Measurements from ENCODE around the gene TGFA. TPM values are rescaled to one million over a fixed set of nuclear protein-coding genes. Genes with fewer than 3 reads are reported as not detected.

TGFA gene
- total RNA-seq, 1 donor from 2014 or later: 17.8 TPM

DNA sequence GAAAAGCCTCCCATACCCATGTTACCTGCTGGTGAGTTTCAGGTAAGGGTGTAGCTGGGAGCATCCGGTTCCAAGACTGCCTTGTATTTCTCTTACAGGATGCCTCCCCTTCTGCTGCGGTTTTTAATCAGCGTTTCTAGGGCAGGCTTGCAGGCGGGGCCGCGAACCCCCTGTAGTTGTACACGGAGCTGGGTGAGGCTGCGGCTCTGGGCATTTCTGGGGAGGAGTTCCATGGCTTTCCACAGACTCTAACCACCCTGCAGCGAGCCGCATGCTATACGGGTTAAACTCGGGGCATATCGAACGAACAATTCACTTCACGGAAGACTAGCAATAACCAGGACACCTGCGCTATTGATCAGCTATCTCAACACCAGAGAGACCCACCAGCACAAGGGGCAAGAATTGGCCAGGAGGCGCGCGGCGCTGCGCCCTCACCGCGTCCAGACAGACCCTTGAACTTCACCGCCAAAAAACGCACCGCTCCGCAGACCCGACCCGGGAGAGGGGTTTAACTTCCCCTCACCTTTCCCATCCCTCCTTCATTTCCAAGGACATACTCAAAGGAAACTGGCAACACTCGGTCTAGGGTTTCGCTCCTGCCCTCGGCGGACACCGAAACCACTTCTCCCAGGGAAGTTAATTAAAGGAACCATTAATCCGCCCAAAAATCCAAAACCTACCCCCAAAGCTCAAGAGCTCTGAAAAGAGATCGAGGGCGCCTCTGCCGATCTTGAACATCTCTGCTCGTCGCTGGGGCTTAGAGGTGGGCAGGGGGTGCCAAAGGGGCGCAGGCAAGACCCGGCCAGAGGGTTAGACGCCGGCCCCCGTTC is 909 bp downstream of the TGFA start:
- peak; percentile 47 for DNase-seq (ENCODE audit: low spot score)

DNA sequence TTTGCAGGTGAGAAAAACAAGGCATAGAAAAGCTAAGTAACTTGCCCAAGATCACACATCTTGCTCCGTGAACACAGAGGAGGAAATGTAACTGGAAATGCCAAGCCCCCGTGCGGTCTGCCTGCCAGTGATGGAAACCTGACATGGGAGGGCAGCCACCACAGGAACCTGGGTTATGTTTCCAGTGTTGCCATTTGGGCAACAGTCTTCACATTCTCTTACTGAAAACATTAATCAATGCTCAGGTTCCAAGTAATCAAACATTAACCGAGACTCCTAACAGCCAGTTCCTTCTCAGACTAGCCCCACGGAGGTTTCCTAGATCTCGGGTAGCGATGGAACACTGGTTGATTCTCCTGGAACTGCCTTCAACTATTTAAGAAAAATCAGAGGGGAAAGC is 2.5 kb downstream of the TGFA start:
- no peak for DNase-seq (ENCODE audit: low spot score)

DNA sequence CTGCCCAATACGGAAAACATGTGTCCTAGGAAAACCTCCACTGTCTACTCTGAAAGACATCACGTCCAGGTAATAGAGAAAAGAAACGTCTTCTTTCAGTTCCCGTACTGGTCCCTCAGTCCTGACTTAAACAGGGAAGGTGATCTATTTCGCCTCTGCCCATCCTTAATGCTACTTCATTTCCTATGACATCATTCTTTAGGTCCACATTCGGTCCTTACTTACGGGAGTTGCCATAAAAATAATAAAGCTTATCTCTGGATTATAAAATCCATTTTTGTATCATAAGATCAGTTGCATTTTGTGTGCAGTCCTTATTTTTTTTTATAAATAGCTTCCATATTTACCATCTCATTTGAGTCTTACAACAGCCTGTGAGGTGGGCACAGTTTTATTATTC is 3.7 kb downstream of the TGFA start:
- DNase-seq (ENCODE audit: low spot score): no peak

DNA sequence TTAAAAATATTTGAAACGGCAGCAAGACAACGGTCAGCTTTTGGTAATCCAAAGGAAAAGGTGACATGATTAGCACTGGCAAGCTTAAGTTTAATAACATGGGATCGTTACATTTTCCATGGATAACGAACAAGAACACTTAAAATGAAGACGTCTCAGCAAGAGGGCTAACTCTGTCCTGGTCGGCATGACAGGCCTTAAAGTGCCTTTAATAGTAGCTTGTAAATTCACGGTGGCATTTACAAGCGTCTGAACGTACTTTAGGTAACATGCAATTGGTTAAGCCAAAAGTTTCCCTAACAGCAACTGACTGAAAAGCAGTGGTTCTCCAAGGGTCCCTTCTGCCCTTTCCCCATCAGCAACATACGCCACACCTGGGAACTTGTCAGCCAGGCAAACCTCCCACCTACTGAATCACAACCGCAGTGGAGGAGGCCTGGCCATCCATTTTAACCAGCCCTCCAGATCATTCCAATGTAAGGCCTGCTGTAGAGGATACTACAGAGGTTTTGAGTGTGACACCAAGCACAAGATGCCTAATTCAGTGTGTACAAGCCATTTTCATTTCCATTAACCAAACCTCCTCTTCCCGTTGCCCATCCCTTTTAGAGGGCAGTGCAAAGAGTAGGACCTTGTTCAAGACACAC is 4.4 kb downstream of the TGFA start:
- no peak for DNase-seq (ENCODE audit: low spot score)

DNA sequence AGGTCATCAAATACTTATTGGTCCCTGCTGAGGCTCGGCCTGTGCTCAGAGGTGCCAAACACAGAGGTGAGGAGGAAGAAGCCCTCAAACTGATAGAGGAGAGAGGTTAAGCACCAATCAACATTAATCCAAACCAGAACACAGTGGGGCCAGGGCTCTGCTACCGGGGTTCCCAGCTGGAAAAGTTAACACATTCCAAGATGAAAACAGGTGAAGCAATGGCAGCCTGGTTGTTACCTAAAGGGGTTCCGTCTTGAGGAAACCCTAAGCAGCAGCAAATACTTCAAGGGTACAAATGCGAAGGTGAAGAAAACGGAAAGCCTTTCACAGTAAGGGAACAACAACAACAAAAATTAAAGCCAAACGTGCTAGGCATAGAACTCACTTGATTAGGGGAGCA is 5.4 kb downstream of the TGFA start:
- no peak for DNase-seq (ENCODE audit: low spot score)

DNA sequence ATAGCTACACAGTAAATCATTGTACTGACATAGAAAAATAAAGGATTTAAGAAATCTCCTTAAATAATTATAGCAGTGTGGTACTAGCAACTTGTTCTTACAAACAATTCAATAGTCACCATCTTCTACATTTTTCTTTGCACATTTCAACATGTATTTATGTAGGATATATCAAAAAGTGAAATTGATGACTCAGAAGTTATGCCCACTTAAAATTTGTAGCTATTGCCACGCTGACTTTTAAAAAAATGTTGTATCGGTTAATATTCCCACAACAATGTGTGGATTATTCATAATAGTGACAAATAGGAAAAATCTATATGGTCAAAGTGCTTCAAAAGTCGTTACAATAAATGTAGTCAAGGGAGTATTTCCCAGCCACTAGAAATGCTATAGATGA is 6.7 kb downstream of the TGFA start:
- no peak for DNase-seq (ENCODE audit: low spot score)

DNA sequence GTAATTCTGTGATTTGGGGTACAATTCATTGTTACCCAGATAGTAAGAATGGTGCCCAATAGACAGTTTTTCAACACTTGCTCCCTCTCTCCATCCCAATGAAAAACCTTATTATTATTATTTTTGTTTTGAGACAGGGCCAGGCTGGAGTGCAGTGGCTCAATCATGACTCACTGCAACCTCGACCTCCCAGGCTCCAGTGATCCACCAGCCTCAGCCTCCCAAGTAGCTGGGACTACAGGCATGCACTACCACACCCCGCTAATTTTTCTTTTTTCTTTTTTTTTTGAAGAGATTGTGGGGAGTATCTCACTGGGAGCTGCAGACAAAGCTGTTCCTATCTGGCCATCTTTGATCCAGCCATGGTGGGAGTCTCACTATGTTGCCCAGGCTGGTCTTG is 7.2 kb downstream of the TGFA start:
- no peak for DNase-seq (ENCODE audit: low spot score)

DNA sequence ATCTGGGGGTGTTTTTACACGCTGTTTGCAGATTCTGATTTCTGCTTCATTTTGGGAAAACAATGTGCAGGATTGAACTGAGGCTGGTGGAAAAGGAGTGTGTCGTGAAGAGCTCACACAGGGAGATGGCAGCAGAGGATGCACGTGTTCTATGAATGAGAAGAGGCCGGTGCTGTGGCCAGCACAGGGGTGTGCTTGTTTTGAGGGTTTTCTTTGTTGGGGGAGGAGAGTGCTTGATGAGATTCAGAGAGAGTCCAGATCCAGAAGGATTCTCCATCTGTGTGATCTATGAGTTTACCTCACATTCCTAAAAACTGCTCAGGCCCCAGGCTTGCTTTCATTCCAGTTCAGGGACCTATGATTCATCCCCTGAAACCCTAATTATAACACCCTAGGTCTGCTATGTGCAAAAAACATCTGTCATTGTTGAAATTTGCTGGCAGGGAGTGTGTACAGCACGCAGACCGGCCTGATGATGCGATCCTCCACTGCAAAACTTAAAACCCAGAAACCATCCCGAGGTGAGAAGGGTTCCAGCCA is 12.1 kb downstream of the TGFA start:
- no peak for DNase-seq (ENCODE audit: low spot score)

DNA sequence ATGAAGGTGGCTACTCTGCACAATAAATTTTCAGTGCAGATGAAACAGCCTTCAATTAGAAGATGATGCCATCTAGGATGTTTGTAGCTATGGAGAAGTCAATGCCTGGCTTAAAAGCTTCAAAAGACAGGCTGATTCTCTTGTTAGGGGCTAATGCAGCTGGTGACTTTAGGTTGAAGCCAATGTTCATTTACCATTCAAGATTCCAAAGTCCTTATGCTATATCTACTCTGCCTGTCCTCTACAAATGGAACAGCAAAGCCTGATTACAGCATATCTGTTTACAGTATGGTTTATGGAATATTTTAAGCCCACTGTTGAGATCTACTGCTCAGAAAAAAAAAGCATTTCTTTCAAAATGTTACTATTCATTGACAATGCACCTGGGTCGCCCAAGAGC is 15.8 kb downstream of the TGFA start:
- DNase-seq (ENCODE audit: low spot score): no peak

DNA sequence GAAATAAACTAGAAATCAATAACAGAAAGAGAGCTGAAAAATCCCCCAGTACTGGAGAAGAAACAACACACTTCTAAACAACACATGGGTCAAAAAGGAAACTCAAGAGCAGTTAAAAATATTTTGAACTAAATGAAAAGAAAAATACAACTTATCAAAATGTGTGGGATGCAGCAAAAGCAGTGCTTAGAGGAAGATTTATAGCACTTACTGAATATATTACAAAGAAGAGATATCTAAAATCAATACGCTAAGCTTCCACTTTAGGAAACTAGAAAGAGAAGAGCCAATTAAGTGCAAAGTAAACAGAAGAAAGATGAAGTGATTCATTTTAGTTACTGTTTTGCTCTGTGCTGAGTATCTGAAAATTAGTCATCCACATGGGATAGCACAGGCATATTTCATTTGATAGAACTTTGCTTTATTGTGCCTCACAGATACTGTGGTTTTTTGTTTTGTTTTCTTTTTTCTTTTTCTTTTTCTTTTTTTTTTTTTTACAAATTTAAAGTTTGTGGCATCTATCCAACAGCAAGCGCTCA is 17.0 kb downstream of the TGFA start:
- no peak for DNase-seq (ENCODE audit: low spot score)

DNA sequence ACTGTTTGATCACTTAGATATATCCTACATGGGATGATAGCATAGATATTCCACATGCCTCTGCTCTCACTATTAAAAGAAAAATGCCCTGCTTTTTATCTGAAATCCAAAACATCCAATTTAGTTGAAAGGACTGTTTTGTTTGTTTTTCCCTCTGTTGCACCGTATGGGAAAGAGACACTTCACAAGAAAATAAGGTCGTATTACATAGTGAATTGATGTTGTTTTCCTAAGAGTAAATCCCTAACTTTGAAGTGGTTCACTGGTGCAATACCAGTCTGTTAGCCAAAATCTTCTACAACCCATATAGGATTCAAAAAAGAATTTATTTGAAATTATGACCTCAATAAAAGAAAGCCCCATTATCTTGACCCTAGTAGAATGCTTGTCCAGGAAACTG is 18.1 kb downstream of the TGFA start:
- no peak for DNase-seq (ENCODE audit: low spot score)

DNA sequence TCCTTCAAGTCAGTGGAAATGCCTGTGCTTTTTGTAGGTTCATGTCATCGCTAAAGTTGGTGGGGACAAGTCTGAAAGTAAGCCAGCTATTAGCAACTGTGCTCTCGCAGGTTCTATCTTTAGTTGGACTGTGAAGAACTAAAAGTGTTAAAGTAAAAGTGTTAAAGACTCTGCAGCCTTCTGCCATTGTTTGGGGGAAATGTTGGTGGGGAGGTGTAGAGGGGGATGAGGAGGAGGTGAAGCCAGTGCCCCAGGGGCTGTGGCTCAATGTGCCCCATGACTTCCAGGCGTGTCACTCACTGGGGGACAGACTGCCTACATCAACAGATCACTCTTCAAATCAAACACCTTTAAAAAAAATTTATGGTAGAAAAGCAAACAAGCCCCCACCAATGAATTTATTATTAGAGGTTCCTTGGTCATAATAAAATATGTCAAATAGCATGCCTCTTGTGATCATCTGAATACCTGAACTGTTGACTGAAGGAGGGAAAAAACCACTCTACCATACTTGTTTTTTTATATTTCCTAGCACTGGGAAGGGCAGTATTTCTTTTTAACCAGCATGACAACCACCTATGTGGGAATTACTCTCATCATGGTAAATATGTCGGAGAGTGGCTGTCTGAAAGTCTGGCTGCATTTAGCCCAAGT is 19.3 kb downstream of the TGFA start:
- no peak for DNase-seq (ENCODE audit: low spot score)

DNA sequence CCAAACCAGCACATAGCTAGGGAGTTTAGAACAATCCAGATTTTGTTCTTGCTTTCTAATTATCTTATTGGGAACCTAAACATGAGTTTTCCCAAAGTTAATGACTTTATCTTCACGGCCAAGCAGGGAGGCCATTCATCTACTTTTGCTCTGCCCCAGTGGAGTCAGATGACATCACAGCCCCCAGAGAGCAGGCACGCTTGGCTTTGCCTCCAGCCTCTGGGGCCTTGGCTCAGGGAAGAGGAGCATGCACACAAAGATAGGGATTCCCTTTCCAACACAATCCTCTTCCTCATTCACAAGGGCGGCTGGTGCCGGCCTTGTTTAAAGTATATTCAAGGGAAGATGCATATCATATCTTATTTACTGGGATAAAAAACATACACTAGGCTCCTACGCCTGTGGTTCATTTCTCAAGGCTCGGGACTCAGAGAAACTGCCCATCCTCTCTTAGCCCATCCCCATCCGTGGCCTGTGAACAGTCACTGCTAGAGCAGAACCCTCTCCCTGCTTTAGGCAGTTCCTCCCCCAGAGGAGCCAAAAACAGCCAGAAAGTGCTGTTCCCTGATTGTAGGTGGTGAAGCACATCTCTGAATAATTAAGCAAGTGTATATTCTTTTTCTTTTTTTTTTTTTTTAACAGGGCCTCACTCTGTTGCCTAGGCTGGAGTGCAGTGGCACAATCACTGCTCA is 21.2 kb downstream of the TGFA start:
- no peak for DNase-seq (ENCODE audit: low spot score)

DNA sequence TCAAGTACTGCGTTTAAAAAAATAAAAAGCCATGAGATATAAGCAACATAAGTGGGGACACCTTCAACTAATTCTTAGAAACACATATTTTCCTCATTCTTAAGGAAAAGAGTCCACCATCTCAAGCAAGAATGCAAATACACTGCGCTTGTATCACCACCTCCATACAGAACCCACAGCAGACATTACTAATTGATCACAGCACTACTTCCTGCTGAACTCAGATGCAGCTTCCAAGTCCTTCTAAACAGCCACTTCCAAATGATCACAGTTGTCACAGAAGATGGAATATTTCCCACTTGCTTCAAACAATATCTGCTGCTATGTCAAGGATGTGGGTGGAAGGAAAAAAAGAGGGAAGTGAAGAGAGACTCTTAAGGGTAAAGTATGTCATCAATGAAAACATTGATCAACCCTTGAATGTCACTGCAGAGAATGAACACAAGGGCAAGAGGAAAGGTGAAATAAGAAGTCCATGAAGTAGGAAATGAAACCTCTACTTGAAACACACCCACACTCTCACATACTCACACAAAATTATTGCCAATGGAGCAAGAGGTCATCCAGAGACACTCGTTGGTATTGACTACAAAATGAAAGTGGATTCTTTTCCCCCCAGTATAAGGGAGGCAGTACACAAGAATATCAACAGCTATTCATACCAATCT is 22.1 kb downstream of the TGFA start:
- DNase-seq (ENCODE audit: low spot score): no peak

DNA sequence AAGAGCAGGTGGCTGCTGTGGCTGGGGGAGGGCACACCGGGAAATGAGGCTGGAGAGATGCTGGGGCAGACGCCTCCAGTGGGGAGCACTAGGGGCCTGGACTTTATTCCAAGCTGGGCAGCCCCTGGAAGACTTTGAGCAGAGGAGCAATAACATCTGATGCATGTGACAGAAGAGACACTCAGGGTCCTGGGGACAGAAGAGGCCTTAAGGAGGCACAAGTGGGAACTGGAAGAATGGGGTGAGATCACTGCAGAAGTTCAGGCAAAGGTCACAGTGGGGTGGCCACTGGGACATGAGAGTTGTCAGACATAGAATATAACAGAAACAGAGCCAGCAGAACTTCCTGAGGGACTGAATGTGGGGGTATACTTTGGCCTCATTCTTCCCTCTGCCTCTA is 24.0 kb downstream of the TGFA start:
- no peak for DNase-seq (ENCODE audit: low spot score)

DNA sequence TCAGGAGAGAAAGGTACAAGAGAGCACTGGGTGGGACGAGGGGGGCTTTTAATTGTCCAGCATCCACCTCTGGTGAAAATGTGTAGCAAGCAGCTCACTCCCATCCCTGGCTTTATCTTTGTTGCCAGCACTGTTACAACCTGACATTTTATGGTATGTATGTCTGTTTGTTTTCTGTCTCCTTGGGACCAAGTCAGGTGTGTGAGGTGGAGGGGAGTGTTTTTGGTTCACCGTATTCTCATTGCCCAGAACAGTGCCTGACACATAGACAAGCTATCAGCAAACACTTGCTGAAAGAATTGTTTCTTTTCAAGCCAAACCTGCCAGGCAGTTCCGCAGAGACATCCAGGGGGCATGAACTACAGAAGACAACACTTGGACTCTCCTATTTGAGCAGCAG is 24.7 kb downstream of the TGFA start:
- no peak for DNase-seq (ENCODE audit: low spot score)

DNA sequence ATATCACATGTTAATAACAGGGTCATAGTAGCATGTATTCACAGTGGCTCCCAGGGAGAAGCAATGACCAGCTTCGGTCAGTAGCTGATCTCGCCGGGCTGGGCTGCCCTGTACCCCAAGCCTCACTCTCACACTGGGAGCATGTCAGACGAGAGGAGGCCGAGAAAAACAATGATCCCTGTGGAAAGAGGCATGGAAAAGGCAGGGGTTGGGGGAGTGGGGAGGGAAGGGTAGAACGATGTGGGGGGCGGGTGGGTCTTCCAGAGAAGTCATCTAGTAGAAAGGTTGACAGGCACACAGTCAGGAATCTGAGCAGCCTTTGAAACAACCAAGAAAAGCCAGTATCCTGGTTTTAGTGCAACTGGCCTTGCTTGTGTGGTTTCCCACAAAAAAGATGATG is 25.4 kb downstream of the TGFA start:
- DNase-seq (ENCODE audit: low spot score): no peak

DNA sequence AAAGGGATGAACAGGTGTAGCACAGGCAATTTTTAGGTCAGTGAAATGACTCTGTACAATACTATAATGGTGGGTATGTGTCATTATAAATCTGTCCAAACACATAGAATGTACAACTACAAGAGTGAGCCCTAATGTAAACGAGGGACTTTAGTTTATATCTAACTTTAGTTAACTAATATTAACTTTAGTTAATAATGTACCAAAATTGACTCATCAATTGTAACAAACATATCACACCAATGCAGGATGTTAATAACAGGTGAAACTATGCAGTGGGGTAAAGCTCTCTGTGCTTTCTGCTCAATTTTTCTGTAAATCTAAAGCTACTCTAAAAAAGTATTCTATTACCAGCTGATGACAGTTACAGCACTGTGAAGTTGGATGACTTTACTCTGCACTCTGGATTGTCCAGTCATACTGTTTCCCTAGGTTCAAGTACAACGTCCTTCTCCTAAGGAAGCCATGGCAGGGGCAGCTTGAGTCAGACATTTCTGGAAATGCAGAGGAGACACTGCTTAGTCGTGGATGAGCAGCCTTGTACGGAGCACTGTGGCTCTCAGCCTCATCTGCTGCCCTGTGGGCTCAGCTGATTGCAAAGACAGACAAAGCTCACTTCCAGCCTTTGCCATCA is 26.1 kb downstream of the TGFA start:
- no peak for DNase-seq (ENCODE audit: low spot score)

DNA sequence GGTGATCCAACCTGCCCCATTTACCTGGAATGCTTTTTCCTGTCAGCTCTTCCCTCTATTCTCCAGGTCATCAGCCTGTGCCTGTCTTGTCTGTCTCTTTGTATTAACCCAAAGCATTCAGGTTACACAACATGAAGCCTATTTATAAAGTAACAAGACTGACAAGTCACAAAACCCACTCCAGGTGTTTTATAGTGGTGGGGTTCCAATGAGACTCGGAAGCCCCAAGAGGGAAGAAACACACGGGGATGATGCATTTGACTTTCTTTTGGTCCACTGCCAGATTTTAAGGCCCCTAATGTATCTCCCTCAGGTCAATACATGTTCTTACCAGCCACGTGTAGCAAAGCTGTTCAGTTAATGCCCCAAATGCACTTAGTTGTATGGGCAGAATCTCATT is 27.5 kb downstream of the TGFA start:
- DNase-seq (ENCODE audit: low spot score): no peak

DNA sequence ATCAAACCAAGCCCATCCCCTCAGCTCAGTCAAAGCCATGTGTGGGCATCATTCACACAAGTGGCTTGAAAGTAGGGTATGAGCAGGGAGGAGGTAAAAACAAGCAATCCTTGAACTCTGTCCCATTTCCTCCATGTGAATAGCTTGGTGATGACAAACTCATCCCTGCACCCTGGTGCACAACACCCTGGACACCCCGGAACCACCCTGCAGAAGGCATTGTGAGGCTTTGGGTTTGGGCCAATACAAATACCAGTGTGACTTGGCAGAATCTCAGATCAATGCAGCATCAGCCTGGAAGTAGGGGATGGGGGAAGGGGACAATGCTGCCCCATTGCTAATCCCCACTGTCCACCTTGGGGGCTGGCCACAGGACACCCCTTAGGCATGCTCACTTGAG is 28.6 kb downstream of the TGFA start:
- DNase-seq (ENCODE audit: low spot score): peak; percentile 70

Data from ureter (tissue), 1 donor.